ENCODE data around the gene PRDX2. TPM values are rescaled to one million over a fixed set of nuclear protein-coding genes. Genes with fewer than 3 reads are reported as not detected.

Gene PRDX2
- total and polyA plus RNA-seq, 8 donors, result 186 to 267 (median 234) TPM

DNA sequence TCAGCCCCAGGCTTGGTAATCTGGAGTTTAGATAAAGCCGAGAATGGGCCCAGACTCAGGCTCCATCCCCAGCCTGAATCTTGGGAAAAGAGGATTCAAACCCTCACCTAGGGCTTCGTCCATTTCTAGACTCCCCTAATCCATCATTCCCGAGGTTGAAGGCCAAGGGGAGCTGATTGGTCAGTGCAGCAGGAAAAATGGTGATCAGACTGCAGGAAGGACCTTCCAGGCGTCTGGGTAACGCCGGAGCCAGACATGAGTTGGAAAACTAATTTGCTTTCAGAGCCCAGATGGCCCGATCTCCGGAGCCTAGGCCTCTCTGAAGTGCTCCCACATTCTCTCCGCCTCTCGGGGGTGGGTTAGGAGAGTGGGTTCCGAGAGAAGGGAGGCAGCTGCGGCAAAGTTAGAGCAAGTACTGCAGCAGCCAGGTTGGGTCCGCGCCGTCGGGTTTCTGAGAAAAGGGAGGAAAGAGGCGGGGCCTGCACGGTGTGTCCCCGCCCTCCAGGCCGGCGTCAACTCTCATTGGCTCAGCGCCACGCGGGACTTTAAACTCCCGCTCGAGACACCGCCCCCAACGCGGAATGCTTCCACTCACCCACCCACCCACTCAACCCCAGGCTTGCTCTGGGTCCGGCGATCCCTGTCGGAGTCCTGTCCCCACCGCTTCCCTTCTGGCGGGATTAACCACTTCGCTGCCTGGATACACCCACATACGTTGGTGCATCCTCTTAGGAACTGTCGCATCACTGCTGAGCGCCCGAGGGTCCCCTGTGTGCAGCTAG lies 33.6 kb upstream of the PRDX2 start:
- no peak overlapping the region for H3K27ac ChIP-seq
- no peaks in the 10 kb centered on the region for H3K36me3 ChIP-seq
- peaks cover 4 to 33% of the 10 kb centered on the region in 2 donors for H3K4me1 ChIP-seq
- H3K4me3 ChIP-seq, result no peak overlapping the region
- ATAC-seq, result no peak
- TF ChIP-seq, protein P1, sequence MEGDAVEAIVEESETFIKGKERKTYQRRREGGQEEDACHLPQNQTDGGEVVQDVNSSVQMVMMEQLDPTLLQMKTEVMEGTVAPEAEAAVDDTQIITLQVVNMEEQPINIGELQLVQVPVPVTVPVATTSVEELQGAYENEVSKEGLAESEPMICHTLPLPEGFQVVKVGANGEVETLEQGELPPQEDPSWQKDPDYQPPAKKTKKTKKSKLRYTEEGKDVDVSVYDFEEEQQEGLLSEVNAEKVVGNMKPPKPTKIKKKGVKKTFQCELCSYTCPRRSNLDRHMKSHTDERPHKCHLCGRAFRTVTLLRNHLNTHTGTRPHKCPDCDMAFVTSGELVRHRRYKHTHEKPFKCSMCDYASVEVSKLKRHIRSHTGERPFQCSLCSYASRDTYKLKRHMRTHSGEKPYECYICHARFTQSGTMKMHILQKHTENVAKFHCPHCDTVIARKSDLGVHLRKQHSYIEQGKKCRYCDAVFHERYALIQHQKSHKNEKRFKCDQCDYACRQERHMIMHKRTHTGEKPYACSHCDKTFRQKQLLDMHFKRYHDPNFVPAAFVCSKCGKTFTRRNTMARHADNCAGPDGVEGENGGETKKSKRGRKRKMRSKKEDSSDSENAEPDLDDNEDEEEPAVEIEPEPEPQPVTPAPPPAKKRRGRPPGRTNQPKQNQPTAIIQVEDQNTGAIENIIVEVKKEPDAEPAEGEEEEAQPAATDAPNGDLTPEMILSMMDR (IDR thresholded peaks at IDR 0.05), result no peak
- peaks cover 82 to 100% of the 10 kb centered on the region in 2 donors for H3K27me3 ChIP-seq
- no peaks in the 10 kb centered on the region for H3K9me3 ChIP-seq
- intact Hi-C loops (cut with DNase I), result no loop called here
- DNase-seq, result no peak

DNA sequence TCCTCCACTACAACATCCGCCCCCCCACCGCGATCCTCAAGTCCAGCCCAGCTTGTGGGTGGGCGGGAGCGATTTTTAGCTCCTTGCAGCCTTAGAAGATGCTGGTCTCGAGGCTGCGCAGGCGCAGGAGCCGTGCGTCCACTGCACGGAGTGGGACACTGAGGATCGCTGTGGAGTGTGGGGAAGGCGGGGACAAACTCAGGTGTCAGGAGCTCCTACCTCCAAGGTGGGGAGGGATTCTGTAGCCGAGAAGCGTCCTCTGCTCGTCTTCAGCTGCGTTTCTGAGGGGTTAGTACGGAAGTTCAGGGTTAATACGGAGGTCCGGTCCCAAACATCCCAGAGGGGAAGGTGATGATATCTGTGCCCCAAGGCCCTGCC lies 33.0 kb upstream of the PRDX2 start, which contains the start of gene RTBDN:
RTBDN (minus strand) TSS at position 14 of the 378 bp plus-strand sequence. CDS start 4,600 bp downstream, outside the sequence.
- intact Hi-C loops (cut with DNase I), result no loop called here
- peaks cover 77 to 100% of the 10 kb centered on the region in 2 donors for H3K27me3 ChIP-seq
- no peaks in the 10 kb centered on the region for H3K36me3 ChIP-seq
- H3K4me1 ChIP-seq, result peaks cover 4 to 33% of the 10 kb centered on the region in 2 donors
- H3K9me3 ChIP-seq, result no peaks in the 10 kb centered on the region
- no peak for DNase-seq
- ATAC-seq, result no peak
- H3K4me3 ChIP-seq, result peak within 1 kb of the TSS; percentile 21 to 37
- no peak within 1 kb of the TSS for H3K27ac ChIP-seq
- TF ChIP-seq, protein P1 (IDR thresholded peaks at IDR 0.05), result no peak

DNA sequence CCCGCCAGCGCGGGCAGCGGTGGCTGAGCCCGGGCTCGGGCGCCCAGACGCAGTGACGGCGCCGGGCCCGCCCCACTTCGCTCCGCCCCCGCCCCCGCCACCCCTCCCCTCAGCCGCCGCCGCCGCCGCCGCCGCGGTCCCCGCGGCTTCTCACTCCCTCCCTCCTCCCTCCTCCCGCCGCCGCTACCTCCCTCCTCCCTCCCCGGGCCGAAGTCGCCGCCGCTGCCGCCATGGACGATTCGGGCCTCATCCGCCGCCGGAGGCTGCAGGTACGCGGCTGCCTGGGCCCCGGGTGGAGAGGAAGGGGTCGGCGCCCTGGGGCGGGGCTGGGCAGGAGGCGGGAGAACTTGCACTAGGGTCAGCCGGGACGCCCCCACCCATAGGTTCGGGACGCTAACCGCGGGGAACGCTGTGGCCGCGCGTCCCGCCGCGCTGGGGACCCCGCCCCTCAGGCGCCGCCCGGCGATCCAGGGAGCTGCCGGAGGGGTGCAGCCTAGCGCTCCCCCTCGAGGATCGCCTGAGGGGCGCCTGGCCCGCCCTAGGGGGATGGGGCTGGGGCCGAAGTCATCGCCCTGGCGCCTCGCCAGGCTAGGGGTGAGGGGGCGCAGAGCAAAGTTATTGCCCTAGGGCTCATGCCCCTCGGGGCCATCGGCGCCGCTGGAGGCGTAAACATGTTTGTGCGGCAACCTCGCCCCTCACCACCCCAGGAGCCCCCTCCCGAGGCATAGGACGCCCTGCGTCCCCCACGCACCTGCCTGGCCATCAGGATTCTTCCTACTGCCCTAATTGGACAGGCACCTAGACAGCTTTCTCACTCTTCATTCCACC lies 32.4 kb upstream of the PRDX2 start:
- no peak overlapping the region for H3K27ac ChIP-seq
- peaks cover 4 to 32% of the 10 kb centered on the region in 2 donors for H3K4me1 ChIP-seq
- TF ChIP-seq, protein P1 (IDR thresholded peaks at IDR 0.05), result no peak
- peak in 1 of 4 donors; percentile 81 for DNase-seq
- intact Hi-C loops (cut with DNase I), result no loop called here
- H3K4me3 ChIP-seq, result peak overlapping the region; percentile 21 to 37
- H3K27me3 ChIP-seq, result peaks cover 71 to 100% of the 10 kb centered on the region in 2 donors
- H3K9me3 ChIP-seq, result no peaks in the 10 kb centered on the region
- peak; percentile 5 for ATAC-seq
- no peaks in the 10 kb centered on the region for H3K36me3 ChIP-seq

DNA sequence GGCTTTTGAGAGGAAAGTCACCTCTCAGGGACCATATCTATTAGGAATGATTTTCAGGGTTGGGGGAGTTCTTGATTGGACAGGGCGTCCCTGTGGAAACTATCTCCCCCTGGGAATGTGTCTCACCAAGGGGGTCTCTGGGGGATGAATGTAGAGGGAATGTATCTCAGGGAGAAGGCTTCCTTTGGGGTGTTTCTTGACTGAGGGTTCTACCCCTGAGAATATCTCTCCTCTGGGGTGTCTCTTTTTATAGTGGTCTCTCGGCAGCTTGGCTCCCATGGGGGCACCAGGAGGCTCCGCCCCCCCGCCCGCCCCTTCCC lies 31.8 kb upstream of the PRDX2 start:
- H3K4me1 ChIP-seq, result peaks cover 4 to 29% of the 10 kb centered on the region in 2 donors
- DNase-seq, result no peak
- no peak for ATAC-seq
- no peak overlapping the region for H3K27ac ChIP-seq
- TF ChIP-seq, protein P1 (IDR thresholded peaks at IDR 0.05), result no peak
- H3K27me3 ChIP-seq, result peaks cover 69 to 100% of the 10 kb centered on the region in 2 donors
- intact Hi-C loops (cut with DNase I), result no loop called here
- H3K9me3 ChIP-seq, result no peaks in the 10 kb centered on the region
- no peaks in the 10 kb centered on the region for H3K36me3 ChIP-seq
- peak overlapping the region in 1 of 2 donors; percentile 37 for H3K4me3 ChIP-seq

DNA sequence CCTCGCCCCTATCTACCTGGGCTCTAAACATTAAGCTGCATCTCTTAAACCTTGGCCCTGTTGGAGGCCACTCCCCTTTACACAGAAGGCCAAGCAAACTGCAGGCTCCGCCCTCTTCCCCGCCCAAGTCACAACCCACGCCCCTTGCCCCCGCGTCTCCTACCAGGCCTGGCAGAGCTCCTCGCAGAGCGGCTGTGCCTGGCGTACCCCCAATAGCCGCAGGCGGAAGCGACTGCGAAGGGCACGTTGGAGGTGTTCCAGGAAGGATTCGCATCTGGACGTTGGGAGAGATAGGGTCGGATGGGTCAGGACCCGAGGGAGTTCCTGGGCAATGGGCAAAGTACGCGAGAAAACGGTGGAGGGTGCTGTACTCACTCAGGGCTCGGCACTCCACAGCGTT lies 26.9 kb upstream of the PRDX2 start:
- Histone ChIP-seq H3K4me3 (no peak overlapping the region), H3K27me3 (peaks cover 25 to 100% of the 10 kb centered on the region in 2 donors), H3K36me3 (no peaks in the 10 kb centered on the region), H3K4me1 (peaks cover 0 to 21% of the 10 kb centered on the region in 2 donors), H3K9me3 (no peaks in the 10 kb centered on the region), H3K27ac (no peak overlapping the region)
- TF ChIP-seq, protein P1 (IDR thresholded peaks at IDR 0.05), result no peak
- ATAC-seq, result no peak
- intact Hi-C loops (cut with DNase I), result no loop called here
- no peak for DNase-seq

All from left lung (tissue), 10 donors.